ENCODE data around the gene FNDC10. TPM values are rescaled to one million over a fixed set of nuclear protein-coding genes. Genes with fewer than 3 reads are reported as not detected.
A peak's percentile ranks its signal among the peaks of the same experiment; 100 is the strongest.

Gene FNDC10
- total and polyA plus RNA-seq, 5 donors from 2014 or later, result 0.21 to 0.96 (median 0.32) TPM

- Mint-ChIP-seq H3K27me3 (peaks cover 6% of the 10 kb centered on the region), H3K4me3 (peak overlapping the region; percentile 85 to 94 (median 92)), H3K36me3 (no peaks in the 10 kb centered on the region), H3K27ac (peak overlapping the region; percentile 72 to 97 (median 96)), H3K9me3 (peaks cover 0 to 2% (median 0%) of the 10 kb centered on the region in 7 donors), H3K4me1 (peaks cover 0 to 6% (median 3%) of the 10 kb centered on the region in 4 donors)
- DNase-seq, result peak; percentile 91 to 97 (median 97)
- peak; percentile 84 for ATAC-seq (ENCODE audit: low read depth in 2 of 2)
- no peaks in the 10 kb centered on the region for H3K9me3 ChIP-seq (ENCODE audit: control insufficient read depth in 2 of 2, low read length in 2 of 2)
- no peaks in the 10 kb centered on the region for H3K27me3 ChIP-seq (ENCODE audit: control insufficient read depth, insufficient read depth, low read length)
- H3K4me3 ChIP-seq (ENCODE audit: low read depth, low read length), result no peak overlapping the region
- peak overlapping the region; percentile 79 for H3K27ac ChIP-seq (ENCODE audit: insufficient read depth, low read length, poor library complexity, severe bottlenecking)
- peaks cover 29% of the 10 kb centered on the region for H3K4me1 ChIP-seq (ENCODE audit: control insufficient read depth, insufficient read depth, low read length, poor library complexity, severe bottlenecking)
- H3K36me3 ChIP-seq (ENCODE audit: control insufficient read depth, insufficient read depth, low read length), result no peaks in the 10 kb centered on the region
Observed at GRCh38 chr1:1630191-1630964, 30.4 kb upstream of the FNDC10 start.

DNA sequence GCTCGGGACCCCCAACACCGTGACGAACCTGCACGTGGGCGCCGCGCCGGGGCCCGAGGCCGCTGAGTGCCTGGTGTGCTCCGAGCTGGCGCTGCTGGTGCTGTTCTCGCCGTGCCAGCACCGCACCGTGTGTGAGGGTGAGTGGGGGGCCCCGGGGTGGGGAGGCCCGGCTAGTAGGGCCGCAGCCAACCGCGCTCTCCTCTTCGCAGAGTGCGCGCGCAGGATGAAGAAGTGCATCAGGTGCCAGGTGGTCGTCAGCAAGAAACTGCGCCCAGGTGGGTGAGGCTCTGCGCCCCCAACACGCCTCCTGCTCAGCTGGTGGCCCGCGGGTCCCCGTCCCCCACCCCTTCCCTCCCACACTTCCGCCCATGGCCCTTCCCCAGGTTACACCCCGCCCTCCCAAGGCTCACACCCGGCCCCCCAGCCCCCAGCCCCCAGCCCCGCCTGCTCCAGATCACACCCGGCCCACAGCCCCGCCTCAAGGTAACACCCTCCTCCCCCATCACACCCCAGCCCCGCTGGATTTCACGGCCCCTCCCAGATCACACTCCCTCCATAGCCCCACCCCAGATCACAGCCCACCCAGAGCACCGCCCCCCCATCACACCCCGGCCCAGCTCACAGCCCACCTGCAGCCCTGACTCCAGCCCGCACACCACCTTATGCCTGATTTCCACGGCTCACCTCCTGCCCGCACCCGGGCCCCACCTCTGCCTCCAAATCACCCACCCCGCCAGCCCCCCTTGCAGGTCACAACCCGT is 29.7 kb upstream of the FNDC10 start:
- Histone ChIP-seq H3K36me3 (ENCODE audit: control insufficient read depth, insufficient read depth, low read length) (no peaks in the 10 kb centered on the region), H3K4me1 (ENCODE audit: control insufficient read depth, insufficient read depth, low read length, poor library complexity, severe bottlenecking) (peaks cover 29% of the 10 kb centered on the region), H3K27me3 (ENCODE audit: control insufficient read depth, insufficient read depth, low read length) (no peaks in the 10 kb centered on the region), H3K4me3 (ENCODE audit: low read depth, low read length) (no peak overlapping the region), H3K9me3 (ENCODE audit: control insufficient read depth in 2 of 2, low read length in 2 of 2) (no peaks in the 10 kb centered on the region), H3K27ac (ENCODE audit: insufficient read depth, low read length, poor library complexity, severe bottlenecking) (peak overlapping the region; percentile 79)
- Mint-ChIP-seq H3K27ac (peak overlapping the region; percentile 14 to 73 (median 72)), H3K9me3 (peaks cover 0 to 2% (median 0%) of the 10 kb centered on the region in 7 donors), H3K4me1 (peaks cover 0 to 6% (median 3%) of the 10 kb centered on the region in 4 donors), H3K4me3 (peak overlapping the region; percentile 73 to 86 (median 80)), H3K36me3 (no peaks in the 10 kb centered on the region), H3K27me3 (peaks cover 6% of the 10 kb centered on the region)
- ATAC-seq (ENCODE audit: low read depth in 2 of 2) (peak; percentile 33 to 46), DNase-seq (peak; percentile 72 to 76 (median 75))

DNA sequence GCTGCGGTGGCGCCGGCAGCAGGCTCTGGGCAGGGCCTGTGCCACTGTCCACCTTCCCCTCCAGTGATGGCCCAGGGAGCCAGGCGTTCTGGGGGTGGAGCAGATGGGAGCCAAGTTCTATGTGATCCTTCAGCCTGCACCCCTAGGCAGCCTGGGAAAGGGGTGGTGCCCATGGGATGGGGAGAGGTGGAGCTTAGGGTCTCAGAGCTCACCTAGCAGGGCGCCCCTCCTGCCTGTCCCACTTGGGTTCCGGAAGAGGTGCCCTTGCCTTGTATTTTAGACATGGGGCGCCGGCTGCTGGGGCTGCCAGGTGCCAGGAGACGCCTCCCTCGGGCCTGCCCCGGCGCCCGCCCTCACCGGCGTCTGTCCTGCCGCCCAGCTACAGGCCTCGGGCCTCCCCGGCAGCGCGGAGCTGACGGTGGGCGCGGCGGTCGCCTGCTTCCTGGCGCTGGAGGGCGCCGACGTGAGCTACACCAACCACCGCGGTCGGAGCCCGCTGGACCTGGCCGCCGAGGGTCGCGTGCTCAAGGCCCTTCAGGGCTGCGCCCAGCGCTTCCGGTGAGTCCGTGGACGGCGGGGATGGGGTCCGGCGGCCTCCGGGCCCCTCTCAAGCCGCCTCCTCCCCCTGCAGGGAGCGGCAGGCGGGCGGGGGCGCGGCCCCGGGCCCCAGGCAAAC is 29.0 kb upstream of the FNDC10 start:
- H3K36me3 Mint-ChIP-seq, result no peaks in the 10 kb centered on the region
- Histone ChIP-seq H3K4me1 (ENCODE audit: control insufficient read depth, insufficient read depth, low read length, poor library complexity, severe bottlenecking) (peaks cover 29% of the 10 kb centered on the region), H3K36me3 (ENCODE audit: control insufficient read depth, insufficient read depth, low read length) (no peaks in the 10 kb centered on the region)

DNA sequence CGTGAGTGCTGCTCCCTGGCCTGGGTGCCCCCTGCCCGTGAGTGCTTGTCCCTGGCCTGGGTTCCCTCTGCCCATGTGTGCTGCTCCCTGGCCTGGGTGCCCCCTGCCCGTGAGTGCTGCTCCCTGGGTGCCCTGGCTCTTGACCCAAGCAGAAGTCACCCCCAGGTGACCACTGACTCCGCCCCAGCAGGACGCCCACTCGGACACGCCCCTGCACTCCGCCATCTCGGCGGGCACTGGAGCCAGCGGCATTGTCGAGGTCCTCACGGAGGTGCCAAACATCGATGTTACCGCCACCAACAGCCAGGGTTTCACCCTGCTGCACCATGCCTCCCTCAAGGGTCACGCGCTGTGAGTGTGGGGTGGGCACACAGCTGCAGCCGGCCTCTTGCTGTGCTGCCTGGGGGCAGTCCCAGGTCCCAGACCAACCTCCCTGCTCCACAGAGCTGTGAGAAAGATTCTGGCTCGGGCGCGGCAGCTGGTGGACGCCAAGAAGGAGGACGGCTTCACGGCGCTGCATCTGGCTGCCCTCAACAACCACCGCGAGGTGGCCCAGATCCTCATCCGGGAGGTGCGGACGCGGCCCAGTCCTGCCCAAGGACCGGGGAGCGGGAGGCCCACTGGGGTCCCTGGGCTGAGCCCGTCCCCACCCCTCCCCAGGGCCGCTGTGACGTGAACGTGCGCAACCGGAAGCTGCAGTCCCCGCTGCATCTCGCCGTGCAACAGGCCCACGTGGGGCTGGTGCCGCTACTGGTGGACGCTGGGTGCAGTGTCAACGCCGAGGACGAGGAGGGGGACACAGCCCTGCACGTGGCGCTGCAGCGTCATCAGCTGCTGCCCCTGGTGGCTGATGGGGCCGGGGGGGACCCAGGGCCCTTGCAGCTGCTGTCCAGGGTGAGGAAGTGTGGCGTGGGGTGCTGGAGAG is 28.2 kb upstream of the FNDC10 start:
- no peak overlapping the region for H3K4me3 ChIP-seq (ENCODE audit: low read depth, low read length)
- H3K27me3 Mint-ChIP-seq, result peaks cover 6% of the 10 kb centered on the region
- peak overlapping the region in 1 of 3 donors; percentile 14 for H3K27ac Mint-ChIP-seq
- H3K4me1 Mint-ChIP-seq, result peaks cover 0 to 6% (median 3%) of the 10 kb centered on the region in 4 donors
- no peaks in the 10 kb centered on the region for H3K36me3 Mint-ChIP-seq
- ATAC-seq (ENCODE audit: low read depth in 2 of 2) (no peak), DNase-seq (no peak)
- no peaks in the 10 kb centered on the region for H3K27me3 ChIP-seq (ENCODE audit: control insufficient read depth, insufficient read depth, low read length)
- H3K9me3 Mint-ChIP-seq, result peaks cover 0 to 2% (median 0%) of the 10 kb centered on the region in 7 donors
- no peaks in the 10 kb centered on the region for H3K9me3 ChIP-seq (ENCODE audit: control insufficient read depth in 2 of 2, low read length in 2 of 2)
- H3K36me3 ChIP-seq (ENCODE audit: control insufficient read depth, insufficient read depth, low read length), result no peaks in the 10 kb centered on the region
- H3K4me3 Mint-ChIP-seq, result peak overlapping the region in 2 of 4 donors; percentile 43 to 51
- peak overlapping the region; percentile 79 for H3K27ac ChIP-seq (ENCODE audit: insufficient read depth, low read length, poor library complexity, severe bottlenecking)
- H3K4me1 ChIP-seq (ENCODE audit: control insufficient read depth, insufficient read depth, low read length, poor library complexity, severe bottlenecking), result peaks cover 29% of the 10 kb centered on the region

More for the DNA sequence above, 29.0 kb upstream of the FNDC10 start:
- peak overlapping the region in 3 of 4 donors; percentile 26 to 46 (median 38) for H3K4me3 Mint-ChIP-seq
- peaks cover 0 to 2% (median 0%) of the 10 kb centered on the region in 7 donors for H3K9me3 Mint-ChIP-seq
- ATAC-seq (ENCODE audit: low read depth in 2 of 2) (no peak), DNase-seq (peak in 2 of 3 donors; percentile 34 to 53)
- H3K4me1 Mint-ChIP-seq, result peaks cover 0 to 6% (median 3%) of the 10 kb centered on the region in 4 donors
- Histone ChIP-seq H3K9me3 (ENCODE audit: control insufficient read depth in 2 of 2, low read length in 2 of 2) (no peaks in the 10 kb centered on the region), H3K4me3 (ENCODE audit: low read depth, low read length) (no peak overlapping the region), H3K27me3 (ENCODE audit: control insufficient read depth, insufficient read depth, low read length) (no peaks in the 10 kb centered on the region), H3K27ac (ENCODE audit: insufficient read depth, low read length, poor library complexity, severe bottlenecking) (peak overlapping the region; percentile 79)
- no peak overlapping the region for H3K27ac Mint-ChIP-seq
- H3K27me3 Mint-ChIP-seq, result peaks cover 6% of the 10 kb centered on the region

- Histone ChIP-seq H3K27ac (ENCODE audit: insufficient read depth, low read length, poor library complexity, severe bottlenecking) (no peak overlapping the region), H3K27me3 (ENCODE audit: control insufficient read depth, insufficient read depth, low read length) (no peaks in the 10 kb centered on the region), H3K9me3 (ENCODE audit: control insufficient read depth in 2 of 2, low read length in 2 of 2) (no peaks in the 10 kb centered on the region), H3K36me3 (ENCODE audit: control insufficient read depth, insufficient read depth, low read length) (no peaks in the 10 kb centered on the region), H3K4me1 (ENCODE audit: control insufficient read depth, insufficient read depth, low read length, poor library complexity, severe bottlenecking) (peaks cover 29% of the 10 kb centered on the region), H3K4me3 (ENCODE audit: low read depth, low read length) (no peak overlapping the region)
- H3K4me3 Mint-ChIP-seq, result no peak overlapping the region
- H3K27ac Mint-ChIP-seq, result no peak overlapping the region
- peaks cover 6% of the 10 kb centered on the region for H3K27me3 Mint-ChIP-seq
- no peak for DNase-seq
- H3K36me3 Mint-ChIP-seq, result no peaks in the 10 kb centered on the region
- no peak for ATAC-seq (ENCODE audit: low read depth in 2 of 2)
- H3K9me3 Mint-ChIP-seq, result peaks cover 0 to 2% (median 0%) of the 10 kb centered on the region in 7 donors
- H3K4me1 Mint-ChIP-seq, result peaks cover 0 to 8% (median 4%) of the 10 kb centered on the region in 4 donors
Observed at GRCh38 chr1:1627261-1627828, 27.4 kb upstream of the FNDC10 start.

GRCh38 chr1:1626207-1627141 is 26.5 kb upstream of the FNDC10 start:
- no peak for DNase-seq
- no peak for ATAC-seq (ENCODE audit: low read depth in 2 of 2)
- Mint-ChIP-seq H3K27me3 (peaks cover 6% of the 10 kb centered on the region), H3K9me3 (peaks cover 0 to 2% (median 0%) of the 10 kb centered on the region in 7 donors), H3K4me3 (no peak overlapping the region), H3K36me3 (no peaks in the 10 kb centered on the region), H3K27ac (no peak overlapping the region), H3K4me1 (peaks cover 0 to 6% (median 4%) of the 10 kb centered on the region in 4 donors)
- Histone ChIP-seq H3K4me1 (ENCODE audit: control insufficient read depth, insufficient read depth, low read length, poor library complexity, severe bottlenecking) (peaks cover 20% of the 10 kb centered on the region), H3K9me3 (ENCODE audit: control insufficient read depth in 2 of 2, low read length in 2 of 2) (no peaks in the 10 kb centered on the region), H3K27me3 (ENCODE audit: control insufficient read depth, insufficient read depth, low read length) (no peaks in the 10 kb centered on the region), H3K27ac (ENCODE audit: insufficient read depth, low read length, poor library complexity, severe bottlenecking) (no peak overlapping the region), H3K4me3 (ENCODE audit: low read depth, low read length) (no peak overlapping the region), H3K36me3 (ENCODE audit: control insufficient read depth, insufficient read depth, low read length) (no peaks in the 10 kb centered on the region)
